HFFc6 (cell line): ENCODE results near the gene CPNE7. TPM values are rescaled to one million over a fixed set of nuclear protein-coding genes. Genes with fewer than 3 reads are reported as not detected.

Experiments
- DNase-seq: peaks from one replicate; pipeline ENCODE4 v3.0.0-alpha.2; 2018
- H3K27ac Mint-ChIP-seq: 2 replicates; pipeline ENCODE4 v1.8.0; 2020; ENCODE audit warnings: mild to moderate bottlenecking, mixed read lengths
- H3K27me3 Mint-ChIP-seq: 2 replicates; pipeline ENCODE4 v1.8.0; 2021; ENCODE audit warnings: mild to moderate bottlenecking, moderate library complexity, mixed read lengths; ENCODE audit not compliant: insufficient read depth
- H3K36me3 Mint-ChIP-seq: 2 replicates; pipeline ENCODE4 v1.8.0; 2021; ENCODE audit warnings: low read depth, mixed read lengths
- H3K4me1 Mint-ChIP-seq: 2 replicates; pipeline ENCODE4 v1.8.0; 2020; ENCODE audit warnings: low read depth, mixed read lengths
- H3K4me3 Mint-ChIP-seq: 2 replicates; pipeline ENCODE4 v1.8.0; 2020; ENCODE audit warnings: mild to moderate bottlenecking, moderate library complexity, mixed read lengths
- H3K9me3 Mint-ChIP-seq: 2 replicates; pipeline ENCODE4 v1.8.0; 2020; ENCODE audit warnings: mild to moderate bottlenecking, mixed read lengths
- total RNA-seq, 6 experiments: library from RNA; stranded (reverse); fragmentation: NEBNext Ultra II Directional; extraction: Animal tissue kit (Norgen Biotek cat#: 25700); gene quantifications; 2 replicates in 1 of 6; 3 replicates in 5 of 6; pipeline ENCODE4 v1.2.3, GENCODE V29; 2021
- TF ChIP-seq, protein P1 (sequence below): fragments of 200-600 bp; sonication (generic); IDR thresholded peaks from 2 replicates; pipeline ENCODE4 v1.5.0; 2021; ENCODE audit warnings: antibody characterized with exemption, mild to moderate bottlenecking

Gene CPNE7
- total RNA-seq, 6 experiments from 2014 or later = 17.6 to 22.2 (median 19.3) TPM

DNA sequence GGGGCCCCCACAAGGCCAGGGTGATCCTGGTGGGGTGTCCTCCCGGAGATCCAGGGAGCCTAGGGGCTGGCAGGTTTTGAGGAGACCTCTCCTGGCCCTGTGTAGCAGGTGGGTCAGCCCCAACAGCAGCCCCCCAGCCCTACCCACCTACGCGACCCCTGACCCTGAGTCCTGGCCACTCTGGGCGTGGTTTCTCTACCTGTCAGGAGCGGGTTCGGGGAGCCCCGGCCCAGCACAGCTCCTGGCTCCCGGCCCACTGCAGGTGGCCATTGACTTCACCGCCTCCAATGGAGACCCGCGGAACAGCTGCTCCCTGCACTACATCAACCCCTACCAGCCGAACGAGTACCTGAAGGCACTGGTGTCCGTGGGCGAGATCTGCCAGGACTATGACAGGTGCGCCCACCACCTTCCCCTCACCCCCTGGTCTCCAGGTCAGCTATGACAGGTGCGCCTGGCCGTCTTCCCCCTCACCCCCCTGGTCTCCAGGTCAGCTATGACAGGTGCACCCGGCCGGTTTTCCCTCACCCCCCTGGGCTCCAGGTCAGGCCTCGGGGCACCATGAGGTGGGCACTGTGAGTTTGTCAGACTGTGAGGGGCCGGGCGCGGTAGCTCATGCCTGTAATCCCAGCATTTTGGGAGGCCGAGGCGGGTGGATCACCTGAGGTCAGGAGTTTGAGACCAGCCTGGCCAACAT lies 13.0 kb downstream of the CPNE7 start:
- 0 out of 2 replicates have a peak, but pooled peaks cover 3% of the 10 kb centered on the region for H3K9me3 Mint-ChIP-seq
- no peaks in the 10 kb centered on the region for H3K4me1 Mint-ChIP-seq
- no peak for DNase-seq
- TF ChIP-seq, protein P1, sequence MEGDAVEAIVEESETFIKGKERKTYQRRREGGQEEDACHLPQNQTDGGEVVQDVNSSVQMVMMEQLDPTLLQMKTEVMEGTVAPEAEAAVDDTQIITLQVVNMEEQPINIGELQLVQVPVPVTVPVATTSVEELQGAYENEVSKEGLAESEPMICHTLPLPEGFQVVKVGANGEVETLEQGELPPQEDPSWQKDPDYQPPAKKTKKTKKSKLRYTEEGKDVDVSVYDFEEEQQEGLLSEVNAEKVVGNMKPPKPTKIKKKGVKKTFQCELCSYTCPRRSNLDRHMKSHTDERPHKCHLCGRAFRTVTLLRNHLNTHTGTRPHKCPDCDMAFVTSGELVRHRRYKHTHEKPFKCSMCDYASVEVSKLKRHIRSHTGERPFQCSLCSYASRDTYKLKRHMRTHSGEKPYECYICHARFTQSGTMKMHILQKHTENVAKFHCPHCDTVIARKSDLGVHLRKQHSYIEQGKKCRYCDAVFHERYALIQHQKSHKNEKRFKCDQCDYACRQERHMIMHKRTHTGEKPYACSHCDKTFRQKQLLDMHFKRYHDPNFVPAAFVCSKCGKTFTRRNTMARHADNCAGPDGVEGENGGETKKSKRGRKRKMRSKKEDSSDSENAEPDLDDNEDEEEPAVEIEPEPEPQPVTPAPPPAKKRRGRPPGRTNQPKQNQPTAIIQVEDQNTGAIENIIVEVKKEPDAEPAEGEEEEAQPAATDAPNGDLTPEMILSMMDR = no peak
- no peaks in the 10 kb centered on the region; the same call in 1 of the 2 replicates for H3K27me3 Mint-ChIP-seq
- no peaks in the 10 kb centered on the region for H3K36me3 Mint-ChIP-seq
- H3K4me3 Mint-ChIP-seq = no peak overlapping the region
- H3K27ac Mint-ChIP-seq = no peak overlapping the region

DNA sequence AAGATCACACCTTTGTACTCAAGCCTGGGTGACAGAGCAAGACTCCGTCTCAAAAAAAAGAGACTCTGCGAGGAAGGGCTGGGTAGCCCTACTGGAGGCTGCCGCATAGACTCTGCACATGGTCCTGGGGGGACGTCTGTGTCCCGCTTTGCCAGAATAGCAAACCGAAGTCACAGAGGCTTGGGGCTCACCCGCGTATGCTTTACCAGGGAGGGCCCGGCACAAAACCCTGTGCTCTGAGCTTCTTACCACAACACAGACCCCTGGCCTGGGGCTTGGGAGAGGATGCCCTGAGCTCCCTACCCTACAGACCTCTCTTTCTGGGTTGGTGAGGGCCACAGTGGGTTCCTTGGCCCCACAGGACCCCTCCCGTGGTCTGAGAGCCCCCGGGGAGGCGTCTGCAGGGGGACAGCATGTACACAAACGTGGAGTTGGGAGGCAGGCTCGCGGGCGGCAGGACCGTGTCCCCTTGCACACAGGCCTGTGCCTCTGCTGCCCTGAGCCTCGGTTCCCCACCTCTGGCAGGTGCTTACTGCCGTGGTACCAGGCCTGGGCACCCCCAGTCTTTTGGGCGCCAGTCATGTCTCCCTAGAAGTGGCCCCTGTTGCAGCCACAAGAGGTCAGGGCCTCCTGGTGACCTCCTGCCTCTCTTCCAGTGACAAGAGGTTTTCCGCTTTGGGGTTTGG lies 13.8 kb downstream of the CPNE7 start:
- H3K4me3 Mint-ChIP-seq = no peak overlapping the region

DNA sequence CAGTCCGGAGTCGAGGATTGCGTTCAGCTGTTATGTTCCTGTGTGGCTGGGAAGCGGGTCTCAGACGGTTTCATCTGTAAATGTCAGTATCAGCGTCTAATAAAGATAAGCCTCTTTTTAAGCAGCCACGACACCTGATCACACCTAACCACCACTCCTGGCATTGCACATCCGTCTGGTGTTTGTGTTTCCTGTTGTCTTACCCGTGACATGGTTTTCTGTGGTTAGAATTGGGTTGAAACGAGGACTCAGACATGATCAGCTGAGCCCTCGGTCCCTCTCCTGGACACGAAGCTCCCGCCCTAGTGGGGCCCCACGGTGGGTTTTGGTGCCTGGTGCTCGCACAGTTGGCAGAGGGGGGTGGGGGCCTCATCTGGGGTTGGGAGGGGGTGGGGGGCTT lies 18.3 kb downstream of the CPNE7 start:
- Mint-ChIP-seq H3K4me3 (no peak overlapping the region), H3K27ac (no peak overlapping the region), H3K9me3 (no peaks in the 10 kb centered on the region), H3K4me1 (no peaks in the 10 kb centered on the region), H3K27me3 (no peaks in the 10 kb centered on the region; the same call in 1 of the 2 replicates), H3K36me3 (no peaks in the 10 kb centered on the region; the same call in 1 of the 2 replicates)
- no peak for DNase-seq
- TF ChIP-seq, protein P1 = no peak

More for the DNA sequence above, 13.8 kb downstream of the CPNE7 start:
- no peak overlapping the region for H3K27ac Mint-ChIP-seq
- no peaks in the 10 kb centered on the region for H3K36me3 Mint-ChIP-seq
- DNase-seq = no peak
- H3K9me3 Mint-ChIP-seq = 0 out of 2 replicates have a peak, but pooled peaks cover 3% of the 10 kb centered on the region
- no peaks in the 10 kb centered on the region for H3K4me1 Mint-ChIP-seq
- no peaks in the 10 kb centered on the region; the same call in 1 of the 2 replicates for H3K27me3 Mint-ChIP-seq
- TF ChIP-seq, protein P1 = no peak

DNA sequence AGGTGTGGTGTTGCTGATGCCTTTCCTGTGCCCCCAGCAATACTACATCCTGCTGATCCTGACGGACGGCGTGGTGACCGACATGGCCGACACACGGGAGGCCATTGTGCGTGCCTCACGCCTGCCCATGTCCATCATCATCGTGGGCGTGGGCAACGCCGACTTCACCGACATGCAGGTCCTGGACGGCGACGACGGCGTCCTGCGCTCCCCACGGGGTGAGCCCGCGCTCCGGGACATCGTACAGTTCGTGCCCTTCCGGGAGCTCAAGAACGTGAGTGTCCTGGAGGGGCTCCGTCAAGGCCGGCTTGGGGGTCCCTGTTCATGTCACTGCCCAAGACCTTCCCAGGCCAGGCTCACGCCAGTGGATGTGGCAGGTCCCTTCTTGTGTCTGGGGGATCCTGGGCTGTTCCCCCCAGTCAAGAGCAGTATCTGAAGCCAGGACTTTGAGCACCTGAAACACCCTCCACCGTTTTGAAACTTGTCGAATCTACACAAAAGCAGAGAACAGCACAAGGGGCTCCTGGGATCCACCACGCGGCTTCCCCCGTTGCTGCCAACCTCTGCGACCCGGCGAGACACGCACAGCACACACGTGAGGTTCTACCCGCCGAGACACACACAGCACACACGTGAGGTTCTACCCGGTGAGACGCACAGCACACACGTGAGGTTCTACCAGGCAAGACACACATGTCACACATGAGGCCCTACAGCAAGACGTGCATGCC lies 19.9 kb downstream of the CPNE7 start:
- Mint-ChIP-seq H3K9me3 (no peaks in the 10 kb centered on the region), H3K27ac (no peak overlapping the region)
- no peak for DNase-seq

DNA sequence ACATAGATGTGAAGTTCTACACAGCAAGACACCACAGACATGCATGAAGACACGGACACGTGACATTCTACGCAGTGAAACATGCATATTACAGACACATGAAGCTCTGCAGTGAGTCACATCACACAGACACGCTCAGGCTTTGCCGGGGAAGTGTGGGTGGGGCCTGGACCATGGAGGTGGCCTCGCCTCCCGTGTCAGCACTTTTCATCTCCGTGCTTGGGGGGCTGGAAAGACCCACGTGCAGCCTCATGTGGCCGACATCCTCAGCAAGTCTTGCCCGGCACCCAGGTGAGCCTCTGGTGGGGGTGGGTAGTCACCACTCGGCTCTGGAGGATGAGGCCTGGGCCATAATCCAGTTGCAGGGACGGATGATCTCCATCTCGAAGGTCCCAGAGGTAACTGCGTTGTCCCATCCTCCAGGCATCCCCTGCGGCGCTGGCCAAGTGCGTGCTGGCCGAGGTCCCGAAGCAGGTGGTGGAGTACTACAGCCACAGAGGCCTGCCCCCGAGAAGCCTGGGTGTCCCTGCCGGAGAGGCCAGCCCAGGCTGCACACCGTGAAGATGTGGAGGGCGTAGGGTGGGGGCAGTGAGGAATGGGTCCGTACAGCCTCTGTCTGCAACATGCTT lies 20.6 kb downstream of the CPNE7 start:
- no peaks in the 10 kb centered on the region; the same call in 1 of the 2 replicates for H3K36me3 Mint-ChIP-seq
- DNase-seq = no peak
- H3K27ac Mint-ChIP-seq = no peak overlapping the region
- H3K9me3 Mint-ChIP-seq = no peaks in the 10 kb centered on the region
- no peak overlapping the region for H3K4me3 Mint-ChIP-seq
- TF ChIP-seq, protein P1 = no peak
- no peaks in the 10 kb centered on the region for H3K27me3 Mint-ChIP-seq
- H3K4me1 Mint-ChIP-seq = peaks cover 5% of the 10 kb centered on the region; the same call in 1 of the 2 replicates

More for the DNA sequence above, 19.9 kb downstream of the CPNE7 start:
- Mint-ChIP-seq H3K36me3 (no peaks in the 10 kb centered on the region; the same call in 1 of the 2 replicates), H3K4me3 (no peak overlapping the region), H3K27me3 (no peaks in the 10 kb centered on the region), H3K4me1 (peaks cover 5% of the 10 kb centered on the region; the same call in 1 of the 2 replicates)
- TF ChIP-seq, protein P1 = no peak
